Brain microvascular endothelial cell (primary cell): ENCODE measurements around the gene PCLO.
A peak's percentile ranks its signal among the peaks of the same experiment; 100 is the strongest.

Experiments
- DNase-seq: peaks from one replicate; pipeline ENCODE4 v3.0.0-alpha.2; 2020
- H3K27ac ChIP-seq: fragments of 250-450 bp; sonication (Bioruptor Pico); 2 replicates; pipeline ENCODE4 v1.5.1; 2020; ENCODE audit warnings: mild to moderate bottlenecking, moderate library complexity
- H3K27me3 ChIP-seq: fragments of 250-450 bp; sonication (Bioruptor Pico); replicated peaks from 2 replicates; pipeline ENCODE4 v1.5.1; 2020; ENCODE audit warnings: mild to moderate bottlenecking
- H3K36me3 ChIP-seq: fragments of 250-450 bp; sonication (Bioruptor Pico); replicated peaks from 2 replicates; pipeline ENCODE4 v1.5.1; 2020; ENCODE audit warnings: mild to moderate bottlenecking
- H3K4me3 ChIP-seq: 2 replicates; pipeline ENCODE4 v1.5.1; 2011; ENCODE audit warnings: low read depth, mild to moderate bottlenecking, control low read depth, low read length, moderate library complexity
- in situ Hi-C: cut with HindIII; loops from 2 replicates; pipeline ENCODE4 v1.10.0; 2017; ENCODE audit warnings: low sequenced_read_pairs, low pct_ligation_motif_present
- TF ChIP-seq, protein P1 (sequence below): IDR thresholded peaks from 2 replicates; pipeline ENCODE4 v1.5.1; 2011; ENCODE audit warnings: low read depth, mild to moderate bottlenecking, moderate library complexity, low read length, control low read depth, inconsistent platforms; ENCODE audit errors: missing control alignments

The PCLO gene

DNA sequence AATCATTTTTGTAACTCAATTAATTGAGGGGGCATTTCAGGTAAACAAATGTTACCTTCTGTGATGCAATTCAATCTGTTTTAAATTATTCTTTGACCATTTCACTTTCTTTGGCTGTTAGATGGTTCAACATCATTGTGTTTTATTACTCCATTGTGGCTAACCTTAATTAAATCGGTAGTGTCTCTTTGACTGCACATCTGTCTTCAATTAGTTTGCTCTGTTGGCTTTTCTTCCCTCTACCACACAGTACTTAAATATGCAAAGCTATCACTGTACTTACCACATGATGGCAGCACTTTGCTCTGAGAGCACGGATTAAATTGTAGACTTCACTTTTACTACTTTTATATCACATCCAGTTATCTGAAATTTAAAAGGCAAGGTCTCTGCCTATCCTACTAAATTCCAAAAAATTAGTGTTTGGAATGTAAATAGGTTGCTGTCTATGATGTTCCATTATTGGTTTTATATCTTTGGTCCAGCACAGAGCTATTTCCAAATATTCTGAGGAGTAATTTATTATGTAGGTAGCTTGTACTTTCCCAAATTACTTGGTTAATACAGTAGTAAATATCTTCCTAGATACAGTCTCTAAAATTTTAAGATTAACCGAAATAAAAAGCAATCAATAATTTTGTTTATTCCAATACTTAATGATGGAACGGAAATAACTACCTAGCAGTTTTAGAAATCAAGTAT is 352.0 kb downstream of the PCLO start:
- Histone ChIP-seq H3K27ac (no peak overlapping the region), H3K36me3 (no peaks in the 10 kb centered on the region), H3K27me3 (no peaks in the 10 kb centered on the region), H3K4me3 (no peak overlapping the region)
- TF ChIP-seq, protein P1, sequence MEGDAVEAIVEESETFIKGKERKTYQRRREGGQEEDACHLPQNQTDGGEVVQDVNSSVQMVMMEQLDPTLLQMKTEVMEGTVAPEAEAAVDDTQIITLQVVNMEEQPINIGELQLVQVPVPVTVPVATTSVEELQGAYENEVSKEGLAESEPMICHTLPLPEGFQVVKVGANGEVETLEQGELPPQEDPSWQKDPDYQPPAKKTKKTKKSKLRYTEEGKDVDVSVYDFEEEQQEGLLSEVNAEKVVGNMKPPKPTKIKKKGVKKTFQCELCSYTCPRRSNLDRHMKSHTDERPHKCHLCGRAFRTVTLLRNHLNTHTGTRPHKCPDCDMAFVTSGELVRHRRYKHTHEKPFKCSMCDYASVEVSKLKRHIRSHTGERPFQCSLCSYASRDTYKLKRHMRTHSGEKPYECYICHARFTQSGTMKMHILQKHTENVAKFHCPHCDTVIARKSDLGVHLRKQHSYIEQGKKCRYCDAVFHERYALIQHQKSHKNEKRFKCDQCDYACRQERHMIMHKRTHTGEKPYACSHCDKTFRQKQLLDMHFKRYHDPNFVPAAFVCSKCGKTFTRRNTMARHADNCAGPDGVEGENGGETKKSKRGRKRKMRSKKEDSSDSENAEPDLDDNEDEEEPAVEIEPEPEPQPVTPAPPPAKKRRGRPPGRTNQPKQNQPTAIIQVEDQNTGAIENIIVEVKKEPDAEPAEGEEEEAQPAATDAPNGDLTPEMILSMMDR = peak; percentile 75
- in situ Hi-C loops = no loop called here
- DNase-seq = peak; percentile 60

GRCh38 chr7:82808633-82809032 is 354.1 kb downstream of the PCLO start:
- Histone ChIP-seq H3K27me3 (no peaks in the 10 kb centered on the region), H3K36me3 (no peaks in the 10 kb centered on the region), H3K4me3 (no peak overlapping the region), H3K27ac (no peak overlapping the region)
- DNase-seq = no peak
- TF ChIP-seq, protein P1 = no peak
- in situ Hi-C loops = no loop called here

DNA sequence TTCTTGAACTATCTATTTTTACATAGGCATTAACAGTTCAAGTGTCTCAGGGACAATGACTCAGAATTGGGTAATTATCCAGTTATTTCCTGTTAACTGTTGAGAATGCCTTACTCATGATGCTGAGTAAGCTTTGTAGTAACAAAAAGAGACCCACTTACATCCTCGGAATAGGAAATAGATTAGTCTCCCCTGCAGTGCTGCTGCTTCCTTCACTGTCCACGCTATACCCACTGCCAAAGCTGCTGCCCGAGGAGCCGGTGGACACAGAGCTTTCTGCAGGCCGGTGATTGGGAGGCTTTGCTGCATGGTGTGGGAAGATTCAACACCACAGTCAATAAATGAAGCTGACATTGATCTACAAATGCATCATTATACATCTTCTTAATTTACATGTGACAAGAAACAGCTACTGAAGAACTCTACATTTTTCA is 357.1 kb downstream of the PCLO start:
- Histone ChIP-seq H3K27ac (no peak overlapping the region), H3K4me3 (peak overlapping the region; percentile 37), H3K27me3 (no peaks in the 10 kb centered on the region), H3K36me3 (no peaks in the 10 kb centered on the region)
- in situ Hi-C loops = no loop called here
- TF ChIP-seq, protein P1 = no peak
- peak; percentile 77 for DNase-seq

DNA sequence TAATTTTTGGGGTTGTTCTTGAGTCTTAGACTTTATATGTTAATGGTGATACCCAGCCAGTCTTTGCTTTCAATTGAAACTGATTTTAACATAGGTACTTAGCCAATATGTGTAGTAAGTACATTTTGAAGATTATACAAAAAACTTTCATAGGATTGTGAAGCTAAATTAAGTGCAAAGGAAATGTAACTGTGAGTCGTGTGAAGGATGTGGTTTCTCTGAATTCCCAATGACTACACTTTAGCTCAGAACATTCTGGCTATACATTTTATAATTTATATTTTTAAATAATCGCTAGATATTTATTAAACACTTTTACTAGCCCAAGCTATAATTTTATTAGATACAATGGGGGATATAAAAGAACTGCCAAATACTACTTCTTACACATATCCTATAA is 359.3 kb downstream of the PCLO start:
- no peak for DNase-seq
- Histone ChIP-seq H3K27ac (no peak overlapping the region), H3K4me3 (no peak overlapping the region), H3K27me3 (no peaks in the 10 kb centered on the region), H3K36me3 (no peaks in the 10 kb centered on the region)
- in situ Hi-C loops = no loop called here
- TF ChIP-seq, protein P1 = no peak

DNA sequence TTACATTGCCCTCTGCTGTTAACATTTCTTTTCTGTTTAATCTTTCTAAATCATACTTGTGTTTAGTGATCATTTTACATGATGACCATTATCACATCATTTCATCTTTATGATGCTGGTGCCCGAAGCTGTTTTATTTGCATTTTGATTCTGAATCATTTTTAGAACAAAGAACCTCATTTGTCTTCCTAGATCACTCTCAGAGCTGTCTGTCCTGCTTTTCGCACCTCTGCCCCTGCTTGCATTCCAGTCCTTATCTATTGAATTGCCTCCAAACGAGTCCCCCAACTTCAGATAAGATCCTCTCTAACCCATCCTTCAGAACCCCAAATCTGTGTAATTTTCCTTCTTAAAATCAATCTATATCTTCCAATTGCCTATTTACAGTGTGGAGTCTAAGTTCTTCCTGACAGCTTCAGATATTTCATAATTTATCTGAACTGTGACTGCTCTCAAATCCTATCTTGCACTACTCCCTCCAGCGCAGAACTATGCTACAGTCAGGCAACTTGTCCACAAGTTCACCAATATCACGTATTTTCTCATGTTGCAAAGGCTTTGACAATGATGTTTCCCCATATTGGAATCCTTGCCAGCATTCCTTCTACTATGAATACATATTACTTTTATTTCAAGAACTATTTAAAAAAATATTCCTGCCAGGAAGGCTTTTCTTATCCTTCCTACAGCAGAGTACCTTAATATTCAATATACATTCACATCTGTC is 372.6 kb downstream of the PCLO start:
- no peaks in the 10 kb centered on the region for H3K36me3 ChIP-seq
- H3K27ac ChIP-seq = no peak overlapping the region
- H3K4me3 ChIP-seq = no peak overlapping the region
- DNase-seq = peak; percentile 45
- TF ChIP-seq, protein P1 = no peak
- no peaks in the 10 kb centered on the region for H3K27me3 ChIP-seq
- in situ Hi-C loops = no loop called here
